Neuronal stem cell (in vitro differentiated cells): ENCODE data around the gene C11orf71.

Experiments used
- DNase-seq: peaks from one replicate; pipeline ENCODE4 v3.0.0-alpha.2; 2013; ENCODE audit warnings: low spot score
- H2AFZ ChIP-seq: one replicate; pipeline ENCODE4 v1.6.1; 2013; ENCODE audit warnings: mild to moderate bottlenecking, low read length, inconsistent platforms
- H2AK5ac ChIP-seq: 2 replicates; pipeline ENCODE4 v1.6.1; 2013; ENCODE audit warnings: low read depth, mild to moderate bottlenecking, inconsistent platforms, low read length, moderate library complexity, mixed read lengths
- H2BK120ac ChIP-seq: 2 replicates; pipeline ENCODE4 v1.6.1; 2013; ENCODE audit warnings: low read depth, mild to moderate bottlenecking, inconsistent platforms, low read length, moderate library complexity, mixed read lengths
- H2BK12ac ChIP-seq: one replicate; pipeline ENCODE4 v1.6.1; 2013; ENCODE audit warnings: low read length, inconsistent platforms
- H2BK15ac ChIP-seq: 2 replicates; pipeline ENCODE4 v1.6.1; 2013; ENCODE audit warnings: mild to moderate bottlenecking, low read length, inconsistent platforms, mixed read lengths
- H2BK5ac ChIP-seq: one replicate; pipeline ENCODE4 v1.6.1; 2013; ENCODE audit warnings: inconsistent platforms, mild to moderate bottlenecking, low read length, moderate library complexity
- H3K14ac ChIP-seq: one replicate; pipeline ENCODE4 v1.6.1; 2013; ENCODE audit warnings: low read length, inconsistent platforms
- H3K18ac ChIP-seq: 2 replicates; pipeline ENCODE4 v1.6.1; 2013; ENCODE audit warnings: low read length, inconsistent platforms
- H3K23ac ChIP-seq: 2 replicates; pipeline ENCODE4 v1.6.1; 2013; ENCODE audit warnings: low read depth, mild to moderate bottlenecking, mixed read lengths, low read length, inconsistent platforms; ENCODE audit not compliant: poor library complexity
- H3K27ac ChIP-seq: replicated peaks from 3 replicates; pipeline ENCODE4 v1.5.1; 2013; ENCODE audit warnings: low read length, inconsistent platforms
- H3K27me3 ChIP-seq, 3 experiments: 2 replicates each; pipeline ENCODE4 v1.6.1; 2013; ENCODE audit warnings: low read length in 3 of 3, mild to moderate bottlenecking in 2 of 3, inconsistent platforms in 1 of 3, low read depth in 1 of 3, mixed read lengths in 1 of 3, moderate library complexity in 1 of 3; ENCODE audit not compliant: control insufficient read depth in 3 of 3, insufficient read depth in 3 of 3
- H3K36me3 ChIP-seq, 2 donors: replicated peaks in 1 of 2; 2 replicates each; pipeline ENCODE4 v1.6.1; 2013; ENCODE audit warnings: low read length in 2 of 2; ENCODE audit not compliant: control insufficient read depth in 2 of 2, insufficient read depth in 2 of 2
- H3K4ac ChIP-seq: 2 replicates; pipeline ENCODE4 v1.6.1; 2013; ENCODE audit warnings: inconsistent platforms, mild to moderate bottlenecking, low read length, moderate library complexity
- H3K4me1 ChIP-seq, 2 donors: 1 replicate in 1 of 2; 2 replicates in 1 of 2; pipeline ENCODE4 v1.6.1; 2013; ENCODE audit warnings: low read length in 2 of 2, low read depth in 1 of 2; ENCODE audit not compliant: control insufficient read depth in 2 of 2, insufficient read depth in 1 of 2
- H3K4me2 ChIP-seq: one replicate; pipeline ENCODE4 v1.6.1; 2013; ENCODE audit warnings: mild to moderate bottlenecking, low read length, inconsistent platforms; ENCODE audit not compliant: insufficient read depth, poor library complexity, severe bottlenecking
- H3K4me3 ChIP-seq, 2 donors: 2 replicates each; pipeline ENCODE4 v1.5.1; 2013; ENCODE audit warnings: low read length in 2 of 2, mild to moderate bottlenecking in 2 of 2, inconsistent platforms in 1 of 2, moderate library complexity in 1 of 2
- H3K79me1 ChIP-seq: one replicate; pipeline ENCODE4 v1.6.1; 2013; ENCODE audit warnings: low read depth, mild to moderate bottlenecking, inconsistent platforms, low read length, moderate library complexity
- H3K9ac ChIP-seq: one replicate; pipeline ENCODE4 v1.6.1; 2013; ENCODE audit warnings: mild to moderate bottlenecking, low read depth, low read length, inconsistent platforms; ENCODE audit not compliant: poor library complexity
- H3K9me3 ChIP-seq, 2 donors: replicated peaks in 1 of 2; 2 replicates each; pipeline versions ENCODE3 to v1.6.1; 2013; ENCODE audit warnings: low read length in 2 of 2, mild to moderate bottlenecking in 2 of 2, inconsistent platforms in 1 of 2, low read depth in 1 of 2, mixed read lengths in 1 of 2, moderate library complexity in 1 of 2; ENCODE audit not compliant: control insufficient read depth in 2 of 2, insufficient read depth in 1 of 2
- H4K8ac ChIP-seq: one replicate; pipeline ENCODE4 v1.6.1; 2013; ENCODE audit warnings: low read depth, mild to moderate bottlenecking, inconsistent platforms, low read length, moderate library complexity
- H4K91ac ChIP-seq: one replicate; pipeline ENCODE4 v1.6.1; 2013; ENCODE audit warnings: low read length, low read depth, mild to moderate bottlenecking, inconsistent platforms; ENCODE audit not compliant: poor library complexity
- WGBS, 2 donors: extraction: QIAGEN DNeasy Blood & Tissue Kit; methylation state at CpG; one replicate each; pipeline ENCODE4 v1.1.7; 2013; ENCODE audit warnings: missing lambda C conversion rate in 2 of 2, mixed read lengths in 1 of 2; ENCODE audit not compliant: insufficient read length in 2 of 2, insufficient replicate concordance in 1 of 2; ENCODE audit errors: extremely low coverage in 2 of 2; 5-methylcytosine and 5-hydroxymethylcytosine counted together

The C11orf71 gene

GRCh38 chr11:114384487-114384886, 15.8 kb downstream of the C11orf71 start:
- Histone ChIP-seq H3K18ac (no peak overlapping the region), H4K91ac (no peak overlapping the region), H3K79me1 (no peaks in the 10 kb centered on the region), H3K9ac (no peak overlapping the region), H2AFZ (no peak overlapping the region), H3K4me3 (no peak overlapping the region), H3K23ac (no peak overlapping the region), H2BK5ac (no peak overlapping the region), H3K27ac (no peak overlapping the region), H3K4ac (no peak overlapping the region), H3K4me2 (no peak overlapping the region), H2BK12ac (no peak overlapping the region), H2BK15ac (no peak overlapping the region), H3K9me3 (no peaks in the 10 kb centered on the region), H3K36me3 (no peaks in the 10 kb centered on the region), H2AK5ac (no peak overlapping the region), H2BK120ac (no peak overlapping the region), H3K4me1 (no peaks in the 10 kb centered on the region), H3K27me3 (peaks cover 0 to 11% (median 0%) of the 10 kb centered on the region in 3 experiments), H4K8ac (no peak overlapping the region), H3K14ac (no peak overlapping the region)
- no peak for DNase-seq
- no CpG with 5 or more reads among the region's 1 CpG for WGBS, 2 donors

- no CpG with 5 or more reads among the region's 3 CpGs for WGBS, 2 donors
Measured at GRCh38 chr11:114382509-114382908, 17.8 kb downstream of the C11orf71 start.

GRCh38 chr11:114379394-114380069, 20.8 kb downstream of the C11orf71 start:
- WGBS, 2 donors: no CpG with 5 or more reads among the region's 5 CpGs

More at GRCh38 chr11:114382509-114382908, 17.8 kb downstream of the C11orf71 start:
- H2BK12ac ChIP-seq: no peak overlapping the region
- no peak overlapping the region for H2AFZ ChIP-seq
- no peak overlapping the region for H3K23ac ChIP-seq
- H3K9ac ChIP-seq: no peak overlapping the region
- H3K27me3 ChIP-seq: peaks cover 0 to 23% (median 0%) of the 10 kb centered on the region in 3 experiments
- no peaks in the 10 kb centered on the region for H3K36me3 ChIP-seq
- H2BK15ac ChIP-seq: no peak overlapping the region
- DNase-seq: no peak
- no peak overlapping the region for H3K18ac ChIP-seq
- H3K4ac ChIP-seq: no peak overlapping the region
- no peak overlapping the region for H3K4me3 ChIP-seq
- H3K14ac ChIP-seq: no peak overlapping the region
- no peak overlapping the region for H2AK5ac ChIP-seq
- no peak overlapping the region for H2BK120ac ChIP-seq
- H4K8ac ChIP-seq: no peak overlapping the region
- no peak overlapping the region for H3K27ac ChIP-seq
- no peak overlapping the region for H3K4me2 ChIP-seq
- H2BK5ac ChIP-seq: no peak overlapping the region
- no peaks in the 10 kb centered on the region for H3K79me1 ChIP-seq
- no peaks in the 10 kb centered on the region for H3K9me3 ChIP-seq
- peaks cover 0 to 4% of the 10 kb centered on the region in 2 donors for H3K4me1 ChIP-seq
- H4K91ac ChIP-seq: no peak overlapping the region

GRCh38 chr11:114377612-114378267, 22.6 kb downstream of the C11orf71 start:
- Histone ChIP-seq H3K27me3 (peaks cover 0 to 39% (median 0%) of the 10 kb centered on the region in 3 experiments), H3K27ac (no peak overlapping the region), H3K4ac (no peak overlapping the region), H3K79me1 (no peaks in the 10 kb centered on the region), H3K9me3 (no peaks in the 10 kb centered on the region), H3K14ac (no peak overlapping the region), H4K91ac (no peak overlapping the region), H3K23ac (no peak overlapping the region), H2BK120ac (no peak overlapping the region), H4K8ac (no peak overlapping the region), H2BK12ac (no peak overlapping the region), H2BK15ac (no peak overlapping the region), H3K4me3 (no peak overlapping the region), H3K36me3 (no peaks in the 10 kb centered on the region), H3K18ac (no peak overlapping the region), H3K4me1 (peaks cover 0 to 4% of the 10 kb centered on the region in 2 donors), H2BK5ac (no peak overlapping the region), H2AFZ (peak overlapping the region; percentile 35), H3K4me2 (no peak overlapping the region), H3K9ac (no peak overlapping the region), H2AK5ac (no peak overlapping the region)
- DNase-seq: no peak
- no CpG with 5 or more reads among the region's 7 CpGs for WGBS, 2 donors

More at GRCh38 chr11:114379394-114380069, 20.8 kb downstream of the C11orf71 start:
- H3K27me3 ChIP-seq: peaks cover 0 to 34% (median 0%) of the 10 kb centered on the region in 3 experiments
- no peak overlapping the region for H2BK5ac ChIP-seq
- no peak overlapping the region for H3K27ac ChIP-seq
- peaks cover 0 to 4% of the 10 kb centered on the region in 2 donors for H3K4me1 ChIP-seq
- no peak overlapping the region for H2BK15ac ChIP-seq
- H2AK5ac ChIP-seq: no peak overlapping the region
- H3K4me2 ChIP-seq: no peak overlapping the region
- H2BK120ac ChIP-seq: no peak overlapping the region
- H3K9me3 ChIP-seq: no peaks in the 10 kb centered on the region
- no peak overlapping the region for H4K8ac ChIP-seq
- no peak overlapping the region for H3K23ac ChIP-seq
- H3K9ac ChIP-seq: no peak overlapping the region
- no peaks in the 10 kb centered on the region for H3K36me3 ChIP-seq
- H3K14ac ChIP-seq: no peak overlapping the region
- no peak for DNase-seq
- H2BK12ac ChIP-seq: no peak overlapping the region
- no peak overlapping the region for H3K4ac ChIP-seq
- H3K79me1 ChIP-seq: no peaks in the 10 kb centered on the region
- H4K91ac ChIP-seq: no peak overlapping the region
- H3K4me3 ChIP-seq: no peak overlapping the region
- H3K18ac ChIP-seq: no peak overlapping the region
- no peak overlapping the region for H2AFZ ChIP-seq
